GM13977 (cell line): Measurements from ENCODE around the gene THSD4.

Experiments used
- DNase-seq: peaks from one replicate; pipeline ENCODE4 v3.0.0; 2012; ENCODE audit warnings: low spot score
- CTCF ChIP-seq: IDR thresholded peaks from 2 replicates; pipeline ENCODE4 v1.5.1; 2012; ENCODE audit warnings: mild to moderate bottlenecking, control low read depth; ENCODE audit not compliant: insufficient read depth; ENCODE audit errors: extremely low read depth, missing control alignments
- in situ Hi-C: fragments of 300-500 bp; cut with MboI; formaldehyde crosslinking; loops from one replicate; pipeline ENCODE4 v1.12.0; 2022; ENCODE audit warnings: low sequenced_read_pairs, low pct_unique_long_range_greater_than_20kb, mixed read lengths, inconsistent platforms; ENCODE audit not compliant: unreplicated experiment

THSD4 gene

DNA sequence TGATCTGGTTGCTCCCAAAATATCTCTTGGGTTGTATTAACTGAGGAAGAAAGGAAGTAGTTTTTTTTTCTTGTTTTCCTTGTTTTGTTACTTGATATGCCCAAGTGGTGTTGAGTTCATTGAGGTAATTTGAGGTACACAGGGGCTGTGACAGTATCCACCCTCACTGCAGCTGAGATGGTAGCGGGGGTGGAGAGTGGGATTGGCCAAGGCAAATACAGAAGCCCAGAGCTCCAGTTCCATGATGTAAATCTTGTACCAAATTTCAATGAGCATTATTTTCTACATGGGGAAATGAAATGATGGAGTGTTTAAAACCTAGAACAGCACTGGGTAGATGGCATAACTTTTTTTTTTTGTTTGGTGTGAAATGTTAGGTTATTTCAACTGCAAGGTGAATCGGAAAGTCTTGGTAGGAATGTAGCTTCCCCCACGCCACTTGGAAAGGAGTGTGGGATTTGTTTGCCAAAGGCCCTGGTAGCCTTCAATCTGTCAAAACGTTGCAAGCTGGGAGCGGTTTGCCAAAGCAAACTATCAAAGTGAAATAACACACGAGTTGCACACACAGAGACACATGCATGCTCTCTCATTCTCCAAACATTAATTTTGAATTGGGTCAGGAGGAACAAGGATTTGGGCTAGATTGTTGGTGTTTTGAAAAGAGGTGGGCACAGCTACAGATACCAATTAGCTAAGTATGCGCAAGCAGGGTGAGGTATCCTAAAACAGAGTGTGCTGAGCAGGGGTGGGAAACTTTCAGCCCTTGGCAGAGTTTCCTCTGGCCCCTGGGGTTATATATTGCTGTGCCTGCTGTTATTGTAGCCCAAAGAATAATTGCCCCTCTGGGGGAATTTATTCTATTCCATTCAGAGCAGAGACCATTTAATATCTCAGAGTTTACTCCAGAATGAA is 34.6 kb downstream of the THSD4 start:
- no peak for TF ChIP-seq CTCF
- no peak for DNase-seq
- in situ Hi-C loops, result no loop called here

- no peak for TF ChIP-seq CTCF
- no peak for DNase-seq
- in situ Hi-C loops, result no loop called here
Observed at GRCh38 chr15:71151081-71151480, 35.8 kb downstream of the THSD4 start.

DNA sequence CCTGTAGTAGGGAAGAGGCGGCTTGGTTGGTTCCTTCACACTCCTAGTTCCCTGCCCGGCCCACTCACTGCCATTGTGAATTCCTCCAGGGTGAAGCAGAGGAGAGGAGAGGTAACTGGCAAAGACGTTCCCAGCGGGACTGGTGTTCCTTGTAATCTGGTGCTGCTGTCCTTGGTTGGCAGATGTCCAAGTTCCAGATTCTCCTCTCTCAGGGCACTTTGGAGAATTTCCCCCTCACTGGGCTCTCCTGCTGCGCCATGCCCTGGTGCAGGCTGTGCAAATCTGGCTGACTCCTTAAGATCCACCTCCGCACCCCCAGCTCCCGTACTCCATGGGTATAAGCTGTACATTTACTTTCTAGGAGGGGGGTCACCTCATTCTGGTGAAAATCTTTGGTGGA is 37.3 kb downstream of the THSD4 start:
- in situ Hi-C loops, result no loop called here
- no peak for DNase-seq
- no peak for TF ChIP-seq CTCF

DNA sequence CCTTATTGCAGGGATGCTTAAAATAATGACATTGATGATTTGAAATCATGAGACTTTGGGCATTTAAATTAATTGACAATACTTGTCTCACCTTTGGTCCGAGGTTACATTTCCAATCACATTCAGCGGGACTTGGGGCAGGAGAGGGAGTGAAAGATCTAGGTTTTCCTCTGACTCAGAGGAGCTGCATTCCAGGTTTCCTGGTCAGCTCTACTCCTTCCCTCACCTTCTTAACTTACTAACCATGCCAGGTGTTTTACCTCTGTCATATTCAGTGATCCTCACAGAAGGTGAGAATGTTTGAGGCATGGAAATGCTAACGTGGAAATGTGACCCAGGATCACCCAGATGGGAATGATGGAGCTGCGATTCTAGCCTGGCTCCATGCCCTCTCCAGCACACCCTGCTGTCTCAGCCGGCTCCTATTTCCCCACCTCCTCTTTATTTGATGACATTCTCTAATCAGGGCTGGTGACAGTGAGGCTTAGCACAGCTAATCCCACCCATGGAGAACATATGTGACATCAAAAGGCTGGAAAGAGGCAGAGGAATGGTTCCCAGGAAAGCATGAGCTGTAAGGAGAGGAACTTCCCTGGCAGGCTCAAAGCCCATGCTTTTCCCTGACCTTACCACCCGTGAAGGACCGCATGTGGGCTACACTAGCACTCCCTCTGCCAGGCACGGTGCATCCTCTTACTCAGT is 38.7 kb downstream of the THSD4 start:
- TF ChIP-seq CTCF, result no peak
- in situ Hi-C loops, result no loop called here
- DNase-seq, result no peak

GRCh38 chr15:71154607-71155200 is 39.4 kb downstream of the THSD4 start:
- TF ChIP-seq CTCF, result no peak
- in situ Hi-C loops, result no loop called here
- DNase-seq, result no peak

- no peak for DNase-seq
- TF ChIP-seq CTCF, result no peak
Observed at GRCh38 chr15:71155534-71155933, 40.3 kb downstream of the THSD4 start.

More at GRCh38 chr15:71155534-71155933, 40.3 kb downstream of the THSD4 start:
- in situ Hi-C loops, result no loop called here
